ENCODE results near the gene TM6SF1. TPM values are rescaled to one million over a fixed set of nuclear protein-coding genes. Genes with fewer than 3 reads are reported as not detected.

TM6SF1 gene
- polyA plus RNA-seq, 1 donor (not counting 4 experiments of a cell fraction or from before 2014, with no cell fraction given), result 0.05 TPM

DNA sequence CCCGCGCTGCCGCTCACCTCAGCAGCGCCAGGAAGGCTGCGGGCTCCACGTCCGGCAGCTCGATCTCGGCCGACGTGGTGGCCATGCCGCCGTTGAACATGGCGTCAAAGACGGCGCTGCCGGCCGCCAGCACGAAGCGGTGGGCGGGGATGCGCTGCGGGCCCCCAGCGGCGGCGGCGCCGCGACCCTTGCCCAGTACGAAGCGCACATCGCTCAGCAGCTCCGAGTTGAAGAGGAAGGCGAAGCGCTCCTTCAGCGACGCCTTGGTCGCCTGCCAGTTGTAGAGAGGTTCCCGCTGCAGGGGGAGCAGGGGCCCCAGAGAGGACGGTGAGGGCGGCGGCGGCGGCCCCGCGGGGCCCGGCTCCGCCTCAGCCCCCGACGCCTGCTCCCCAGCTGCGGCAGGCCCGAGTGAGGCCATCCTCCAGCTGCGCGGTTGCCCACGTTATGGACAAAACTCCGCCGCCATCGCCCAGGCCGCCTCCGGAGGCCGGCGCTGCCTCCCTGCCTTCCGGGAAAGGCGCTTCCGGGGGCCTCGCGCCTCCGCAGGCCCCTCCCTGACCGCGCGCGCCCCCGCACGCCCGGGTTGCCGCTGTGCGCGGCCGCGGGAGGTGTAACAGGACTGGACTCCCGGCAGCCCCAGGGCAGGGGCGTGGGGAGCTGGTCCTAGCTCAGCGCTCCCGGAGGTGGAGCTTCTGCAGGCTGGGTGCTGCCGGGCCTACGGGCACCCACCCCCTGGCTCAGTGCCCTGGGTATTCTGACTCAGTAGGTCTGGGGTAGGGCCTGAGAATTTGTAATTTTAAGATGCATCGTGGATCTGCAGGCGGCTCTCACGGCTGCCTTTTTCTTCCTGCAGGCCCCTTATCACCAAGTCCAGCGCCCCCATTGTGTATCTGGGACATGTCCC is 40.5 kb upstream of the TM6SF1 start, which contains the start of gene BTBD1:
BTBD1 (minus strand) TSS at position 519 of the 904 bp plus-strand sequence; CDS start at position 418, 101 bp downstream.
- H4K20me1 ChIP-seq (ENCODE audit: control insufficient read depth, extremely low read depth, insufficient read depth, low read length), result peaks cover 9% of the 10 kb centered on the region
- peaks cover 30% of the 10 kb centered on the region for H3K4me1 ChIP-seq (ENCODE audit: control insufficient read depth, extremely low read depth, insufficient read depth, low read length)
- H3K9ac ChIP-seq (ENCODE audit: control insufficient read depth, extremely low read depth, insufficient read depth, low read length), result peak within 1 kb of the TSS; percentile 95
- H3K9me3 ChIP-seq (ENCODE audit: control insufficient read depth, low read depth, low read length), result no peaks in the 10 kb centered on the region
- H3K9me1 ChIP-seq (ENCODE audit: control insufficient read depth, extremely low read depth, insufficient read depth, low read length), result peaks cover 6% of the 10 kb centered on the region
- FAIRE-seq, result no peak
- dilution Hi-C loops (cut with MboI; ENCODE audit: extremely low pct_ligation_motif_present, low sequenced_read_pairs), result no loop called here
- peak within 1 kb of the TSS; percentile 100 for H3K4me2 ChIP-seq (ENCODE audit: control insufficient read depth, extremely low read depth, insufficient read depth, low read depth, low read length)
- H3K36me3 ChIP-seq (ENCODE audit: control insufficient read depth in 2 of 2, extremely low read depth in 1 of 2, insufficient read depth in 2 of 2, low read length in 2 of 2), result peaks cover 0 to 9% of the 10 kb centered on the region in 2 experiments
- TF ChIP-seq EZH2 (IDR thresholded peaks at IDR 0.05; ENCODE audit: low read length) (no peak), CTCF (optimal IDR thresholded peaks at IDR 0.05 in 1 of 3, IDR thresholded peaks at IDR 0.05 in 1 of 3, conservative IDR thresholded peaks at IDR 0.05 in 1 of 3; ENCODE audit: extremely low read depth in 1 of 3, insufficient read depth in 2 of 3, low read length in 3 of 3) (no peak)
- H3K27me3 ChIP-seq (ENCODE audit: control insufficient read depth, extremely low read depth, insufficient read depth, low read length), result no peaks in the 10 kb centered on the region
- H3K79me2 ChIP-seq (ENCODE audit: control insufficient read depth, insufficient read depth, low read length), result peaks cover 48% of the 10 kb centered on the region
- H3K4me3 ChIP-seq (ENCODE audit: control insufficient read depth in 2 of 3, extremely low read depth in 1 of 3, insufficient read depth in 2 of 3, low read depth in 1 of 3, low read length in 3 of 3), result peak within 1 kb of the TSS; percentile 64 to 98 (median 97)
- H3K27ac ChIP-seq (ENCODE audit: control insufficient read depth, insufficient read depth, low read length), result peak within 1 kb of the TSS; percentile 85
- peak within 1 kb of the TSS; percentile 76 for H2AFZ ChIP-seq (ENCODE audit: control insufficient read depth, low read length)
- DNase-seq (ENCODE audit: low read depth, low spot score), result peak; percentile 72

GRCh38 chr15:83067638-83067962 is 39.8 kb upstream of the TM6SF1 start:
- H3K4me2 ChIP-seq (ENCODE audit: control insufficient read depth, extremely low read depth, insufficient read depth, low read depth, low read length), result peak overlapping the region; percentile 100
- H2AFZ ChIP-seq (ENCODE audit: control insufficient read depth, low read length), result peak overlapping the region; percentile 76
- TF ChIP-seq CTCF (optimal IDR thresholded peaks at IDR 0.05 in 1 of 3, IDR thresholded peaks at IDR 0.05 in 1 of 3, conservative IDR thresholded peaks at IDR 0.05 in 1 of 3; ENCODE audit: extremely low read depth in 1 of 3, insufficient read depth in 2 of 3, low read length in 3 of 3) (no peak), EZH2 (IDR thresholded peaks at IDR 0.05; ENCODE audit: low read length) (no peak)
- H3K27me3 ChIP-seq (ENCODE audit: control insufficient read depth, extremely low read depth, insufficient read depth, low read length), result no peaks in the 10 kb centered on the region
- no peak overlapping the region for H3K27ac ChIP-seq (ENCODE audit: control insufficient read depth, insufficient read depth, low read length)
- H3K4me1 ChIP-seq (ENCODE audit: control insufficient read depth, extremely low read depth, insufficient read depth, low read length), result peaks cover 27% of the 10 kb centered on the region
- H3K79me2 ChIP-seq (ENCODE audit: control insufficient read depth, insufficient read depth, low read length), result peaks cover 42% of the 10 kb centered on the region
- peaks cover 6% of the 10 kb centered on the region for H3K9me1 ChIP-seq (ENCODE audit: control insufficient read depth, extremely low read depth, insufficient read depth, low read length)
- no peak for FAIRE-seq
- H3K4me3 ChIP-seq (ENCODE audit: control insufficient read depth in 2 of 3, extremely low read depth in 1 of 3, insufficient read depth in 2 of 3, low read depth in 1 of 3, low read length in 3 of 3), result peak overlapping the region; percentile 26 to 97 (median 64)
- no peaks in the 10 kb centered on the region for H3K9me3 ChIP-seq (ENCODE audit: control insufficient read depth, low read depth, low read length)
- H4K20me1 ChIP-seq (ENCODE audit: control insufficient read depth, extremely low read depth, insufficient read depth, low read length), result peaks cover 9% of the 10 kb centered on the region
- dilution Hi-C loops (cut with MboI; ENCODE audit: extremely low pct_ligation_motif_present, low sequenced_read_pairs), result no loop called here
- H3K9ac ChIP-seq (ENCODE audit: control insufficient read depth, extremely low read depth, insufficient read depth, low read length), result peak overlapping the region; percentile 28
- DNase-seq (ENCODE audit: low read depth, low spot score), result no peak
- H3K36me3 ChIP-seq (ENCODE audit: control insufficient read depth in 2 of 2, extremely low read depth in 1 of 2, insufficient read depth in 2 of 2, low read length in 2 of 2), result peaks cover 0 to 9% of the 10 kb centered on the region in 2 experiments
